ENCODE measurements around the gene CCDC154.
"Not testable (repeated sequence)": the region's sequence is repeated elsewhere in the genome, so short reads cannot be mapped to it uniquely, and the experiment has no call there.

Gene CCDC154

DNA sequence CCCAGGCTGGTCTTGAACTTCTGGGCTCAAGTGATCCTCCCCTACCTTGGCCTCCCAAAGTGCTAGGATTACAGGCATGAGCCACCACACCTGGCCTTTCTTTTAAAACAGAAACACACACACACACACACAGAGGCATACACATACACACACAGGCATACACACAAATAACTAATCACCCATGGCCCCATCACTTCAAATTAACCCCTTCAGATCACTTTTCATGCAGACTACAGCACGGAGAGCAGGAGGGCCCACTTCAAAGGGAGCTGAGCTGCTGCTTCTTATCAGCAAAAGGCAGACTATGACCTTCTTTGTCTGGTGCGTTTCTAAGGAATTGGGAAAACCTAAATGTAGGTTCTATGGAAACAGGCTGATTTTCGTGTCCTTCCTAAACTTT, 28.6 kb upstream of the CCDC154 start:
- no peak for DNase-seq

DNA sequence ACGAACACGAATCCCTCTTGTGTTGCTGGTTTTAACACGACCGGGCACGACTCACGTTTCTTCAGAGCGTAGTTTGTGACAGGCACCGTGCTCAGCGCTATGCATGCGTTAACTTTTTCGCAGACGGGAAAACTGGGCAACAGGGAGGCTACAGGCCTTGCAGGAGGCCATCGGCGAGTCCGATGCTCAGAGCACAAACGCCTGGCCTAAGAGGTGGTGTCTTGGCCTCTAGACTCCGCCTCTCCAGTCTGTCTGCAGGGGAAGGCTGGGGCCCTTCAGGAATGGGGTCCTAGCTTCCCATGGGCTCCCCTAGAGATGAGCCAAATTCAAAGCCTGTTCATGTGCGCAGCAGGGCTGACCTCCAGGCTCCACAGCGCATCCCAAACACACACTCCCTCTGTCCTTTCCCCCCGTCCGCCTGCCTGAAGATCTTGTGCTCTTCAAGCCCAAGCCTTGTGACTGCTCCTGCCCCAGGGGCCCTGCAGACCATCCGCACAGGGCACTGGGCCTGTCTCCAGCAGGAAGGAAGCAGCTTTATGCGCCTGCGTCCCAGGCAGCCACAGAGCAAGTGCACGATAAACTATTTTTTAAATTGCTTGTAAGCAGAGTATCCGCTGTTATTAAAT, 27.3 kb upstream of the CCDC154 start:
- no peak for DNase-seq

DNA sequence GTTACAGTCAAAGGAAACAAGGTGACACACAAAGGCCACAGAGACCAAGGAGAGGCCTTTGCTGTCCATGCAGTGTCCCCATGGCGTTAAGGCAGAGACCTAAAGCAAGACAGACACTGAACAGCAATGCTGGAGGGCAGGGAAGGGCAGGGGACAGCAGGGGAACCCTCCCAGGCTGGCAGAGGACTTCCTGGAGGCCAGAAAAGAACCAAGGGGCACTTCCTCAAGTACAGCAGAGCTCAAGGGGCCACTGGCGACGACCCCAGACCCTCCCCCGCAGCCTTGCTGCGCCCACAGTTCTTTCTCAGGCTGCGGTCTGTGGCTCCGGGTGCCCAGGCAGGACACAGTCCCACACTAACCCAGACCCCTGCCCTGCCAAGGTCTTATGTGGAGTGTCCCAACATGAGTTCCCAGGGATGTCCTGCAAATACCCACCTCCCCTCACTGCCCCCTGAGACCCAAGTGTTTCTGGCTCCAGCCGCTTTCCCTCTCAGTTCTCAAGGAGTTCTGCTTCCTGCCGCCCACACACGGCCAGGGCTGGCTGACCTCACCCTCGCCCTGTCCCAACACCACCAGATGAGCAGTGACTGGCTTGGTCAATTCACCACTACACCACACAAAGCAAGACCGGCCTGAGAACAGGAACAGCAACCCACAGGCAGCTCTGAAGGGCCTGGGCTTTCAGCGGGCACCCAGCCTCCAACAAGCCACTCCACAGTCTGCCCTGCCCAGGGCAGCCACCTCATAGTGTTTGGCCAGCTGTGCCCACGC, 26.3 kb upstream of the CCDC154 start:
- DNase-seq = no peak

DNA sequence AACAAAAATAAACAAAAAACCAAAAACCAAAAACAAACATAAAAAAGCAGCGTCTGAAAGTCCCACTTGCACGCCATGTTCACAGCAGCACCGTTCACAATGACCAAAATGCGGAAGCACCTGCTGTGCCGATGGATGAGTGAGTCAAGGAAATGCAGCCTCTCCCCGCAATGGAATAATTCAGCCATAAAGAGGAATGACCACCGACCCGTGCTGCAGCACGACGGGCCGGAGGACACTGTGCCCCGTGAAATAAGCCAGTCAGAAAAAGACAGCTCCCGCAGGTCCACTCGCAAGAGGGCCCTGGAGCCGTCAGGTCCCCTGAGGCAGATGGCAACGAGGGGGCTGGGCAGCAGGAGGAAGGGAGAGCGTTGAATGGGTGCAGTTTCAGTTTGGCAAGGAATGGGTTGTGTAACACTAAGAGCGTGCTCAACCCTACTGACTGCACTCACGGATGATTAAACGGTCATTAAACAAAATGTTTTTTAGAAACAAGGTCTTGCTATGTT, 25.4 kb upstream of the CCDC154 start:
- no peak for DNase-seq

DNA sequence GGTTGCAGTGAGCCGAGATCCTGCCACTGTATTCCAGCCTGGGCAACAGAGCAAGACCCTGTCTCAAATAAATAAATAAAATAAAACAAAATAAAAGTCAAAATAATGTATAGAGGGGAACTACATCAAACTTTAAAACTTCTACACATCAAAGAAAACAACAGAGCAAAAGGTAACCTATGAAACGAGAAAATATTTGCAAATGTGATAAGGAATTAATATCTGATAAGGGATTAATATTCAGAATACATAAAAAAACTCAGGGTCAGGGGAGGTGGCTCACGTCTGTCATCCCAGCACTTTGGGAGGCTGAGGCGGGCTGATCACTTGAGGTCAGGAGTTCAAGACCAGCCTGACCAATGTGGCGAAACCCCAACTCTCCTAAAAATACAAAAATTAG, 24.8 kb upstream of the CCDC154 start:
- not testable (repeated sequence) for DNase-seq

DNA sequence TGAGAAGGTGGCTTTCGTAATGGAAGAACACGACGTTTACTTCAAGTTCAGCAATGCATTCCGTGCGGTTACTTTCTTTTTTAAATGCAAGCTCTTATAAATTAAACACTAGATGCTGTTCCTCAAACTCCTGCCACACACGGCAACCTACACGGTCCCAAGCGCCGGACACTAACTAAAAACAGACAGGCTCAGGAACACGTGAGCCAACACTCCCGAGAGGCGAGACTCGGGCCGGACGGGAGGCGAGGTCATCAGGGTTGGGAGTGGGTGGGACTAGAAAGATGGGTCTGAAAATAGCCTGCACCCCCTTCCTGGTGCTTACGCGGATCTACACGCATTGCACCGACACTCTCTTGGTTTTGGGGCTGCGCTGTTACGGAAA, 24.1 kb upstream of the CCDC154 start:
- no peak for DNase-seq

DNA sequence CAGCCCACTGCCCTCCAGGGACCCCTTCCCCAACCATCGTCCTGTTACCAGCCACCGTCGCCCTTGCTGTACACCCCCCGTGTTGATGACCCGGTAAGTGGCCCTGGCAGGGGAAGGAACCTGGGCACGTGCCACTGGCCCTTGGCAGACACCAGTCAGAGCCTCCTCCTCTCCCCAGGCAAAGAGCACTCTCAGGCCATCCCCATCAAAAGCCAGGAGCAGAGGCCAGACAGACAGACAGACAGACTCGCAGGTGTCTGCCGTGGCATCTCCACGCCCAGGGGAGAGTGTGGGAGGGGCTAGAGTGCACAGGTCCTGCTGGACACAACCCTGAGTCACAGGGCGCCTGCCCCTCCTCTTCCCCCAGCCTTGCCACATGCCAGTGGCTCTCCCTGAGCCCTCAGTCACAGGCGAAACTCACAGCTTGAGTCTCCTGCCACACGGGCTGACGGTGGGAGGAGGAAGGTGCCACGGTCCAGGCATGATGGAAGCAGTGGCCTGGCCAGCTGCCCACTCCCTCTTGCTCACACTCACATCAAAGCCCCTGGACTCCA, 22.7 kb upstream of the CCDC154 start:
- no peak for DNase-seq

DNA sequence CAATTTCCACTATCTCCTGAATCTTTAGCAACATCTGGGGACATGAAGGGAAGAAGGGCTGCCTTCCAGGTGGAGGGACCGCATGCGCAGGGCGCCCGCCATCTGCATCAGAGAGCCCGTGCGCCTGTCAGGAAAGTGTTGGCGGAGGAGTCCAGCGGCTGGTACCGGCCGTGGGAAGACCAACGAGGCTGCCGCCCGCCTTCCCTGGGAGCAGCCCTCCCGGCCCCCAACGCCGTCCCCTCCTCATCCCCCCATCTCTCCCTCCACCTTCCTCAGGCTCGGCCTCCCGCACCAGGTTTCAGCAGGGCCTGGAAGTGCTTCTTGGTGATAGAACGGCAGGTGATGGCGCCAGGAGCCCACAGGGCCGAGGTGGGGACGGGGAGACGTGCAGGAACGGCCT, 21.7 kb upstream of the CCDC154 start:
- DNase-seq = no peak

DNA sequence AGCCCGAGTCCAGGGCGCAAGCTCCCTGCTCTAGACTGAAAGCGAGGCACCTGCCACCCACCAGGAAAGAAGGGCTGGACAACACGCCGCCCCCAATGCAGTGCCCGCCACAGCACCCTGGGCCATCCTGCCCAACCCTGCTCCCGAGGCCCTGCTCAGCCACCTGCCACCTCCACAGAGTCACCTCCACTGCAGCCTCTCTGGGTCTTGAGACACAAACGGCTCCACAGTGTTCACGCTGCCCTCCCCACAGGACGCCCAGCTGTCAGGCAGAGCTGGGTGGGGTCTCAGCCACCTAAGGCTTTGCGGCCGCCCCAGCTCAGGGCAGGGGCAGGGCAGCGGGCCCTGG, 21.2 kb upstream of the CCDC154 start:
- DNase-seq = no peak

DNA sequence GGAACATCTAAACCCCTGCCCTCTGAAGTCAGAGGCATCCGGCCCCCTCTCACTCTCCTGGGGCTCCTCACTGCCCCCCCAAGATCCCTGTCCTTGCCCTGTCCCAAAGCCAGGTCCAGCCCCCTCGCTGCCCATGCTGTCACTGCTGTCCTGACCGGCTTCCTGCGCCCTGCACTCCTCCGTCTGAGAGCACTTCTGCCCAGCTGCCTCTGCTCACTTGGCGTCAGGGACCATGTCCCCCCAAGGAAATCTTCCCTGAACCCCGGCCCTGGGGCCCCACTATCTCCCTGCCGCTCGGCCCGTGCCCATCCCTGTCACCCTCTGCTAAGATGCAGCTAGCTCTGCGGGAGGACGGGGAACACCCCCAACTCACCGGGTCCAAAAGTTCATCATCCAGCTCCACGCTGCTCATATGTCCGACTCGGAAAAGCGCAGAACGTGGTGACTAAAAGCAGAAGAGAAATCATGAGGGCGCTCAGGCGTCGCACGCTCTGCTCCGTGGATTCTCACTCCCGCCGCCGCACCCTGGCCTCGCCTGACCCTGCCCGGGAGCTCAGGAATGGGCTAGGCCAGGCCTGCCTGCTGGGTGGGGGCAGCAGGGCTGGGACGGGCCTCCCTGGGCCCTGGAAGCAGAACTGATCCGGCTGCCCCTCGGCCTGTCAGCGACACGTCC, 20.7 kb upstream of the CCDC154 start:
- DNase-seq = no peak

DNA sequence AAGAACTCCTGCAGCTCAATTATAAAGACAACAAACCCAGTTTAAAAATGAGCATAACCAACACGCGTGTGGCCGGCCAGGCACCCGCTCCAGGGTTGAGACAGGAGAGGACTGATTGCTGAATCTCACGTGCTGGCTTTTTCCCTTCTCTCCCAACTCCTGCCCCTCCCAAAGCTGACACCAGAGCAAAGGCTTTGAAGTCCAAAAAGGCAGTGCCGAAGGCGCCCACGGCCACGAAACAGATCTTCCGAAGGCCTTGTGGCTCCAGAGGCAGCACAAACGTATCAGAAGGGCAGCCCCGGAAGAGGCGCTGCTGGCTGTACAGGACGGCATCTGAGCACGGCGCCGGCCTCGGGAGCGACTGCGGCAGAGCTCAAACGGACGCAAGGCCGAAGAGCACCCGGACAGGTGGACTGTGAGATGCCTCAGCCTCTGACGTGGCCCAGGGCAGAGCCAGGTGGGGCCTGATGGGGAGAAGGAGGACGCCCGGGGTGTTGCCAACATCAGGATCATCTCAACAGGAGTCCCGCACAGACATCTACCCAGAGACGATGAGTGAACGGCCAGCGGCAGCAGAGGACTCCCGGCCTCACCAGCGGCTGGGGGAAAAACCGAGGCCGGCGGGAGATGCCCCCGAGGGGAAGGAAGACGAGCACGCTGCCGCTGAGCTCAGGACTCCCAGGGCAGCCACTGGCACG, 20.0 kb upstream of the CCDC154 start:
- DNase-seq = no peak

DNA sequence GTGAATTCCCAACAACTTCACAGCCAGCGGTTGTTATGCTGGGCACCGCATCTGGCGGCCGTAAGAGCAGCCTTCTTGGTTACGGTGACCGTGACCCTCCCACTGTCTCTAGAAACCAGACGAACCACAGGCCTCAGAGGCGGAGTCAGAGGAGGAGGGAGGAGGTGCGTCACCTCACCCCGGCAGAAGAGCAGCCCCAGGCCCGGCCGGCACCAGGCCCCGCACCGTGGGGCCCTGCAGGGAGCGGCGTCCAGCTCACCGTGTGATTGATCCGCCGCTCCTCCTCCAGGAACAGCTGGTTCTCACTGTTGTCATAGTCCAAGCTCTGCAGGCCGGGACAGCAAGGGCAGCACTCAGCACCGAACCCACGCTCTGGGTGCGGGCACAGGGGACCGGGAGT, 16.8 kb upstream of the CCDC154 start:
- DNase-seq = no peak

DNA sequence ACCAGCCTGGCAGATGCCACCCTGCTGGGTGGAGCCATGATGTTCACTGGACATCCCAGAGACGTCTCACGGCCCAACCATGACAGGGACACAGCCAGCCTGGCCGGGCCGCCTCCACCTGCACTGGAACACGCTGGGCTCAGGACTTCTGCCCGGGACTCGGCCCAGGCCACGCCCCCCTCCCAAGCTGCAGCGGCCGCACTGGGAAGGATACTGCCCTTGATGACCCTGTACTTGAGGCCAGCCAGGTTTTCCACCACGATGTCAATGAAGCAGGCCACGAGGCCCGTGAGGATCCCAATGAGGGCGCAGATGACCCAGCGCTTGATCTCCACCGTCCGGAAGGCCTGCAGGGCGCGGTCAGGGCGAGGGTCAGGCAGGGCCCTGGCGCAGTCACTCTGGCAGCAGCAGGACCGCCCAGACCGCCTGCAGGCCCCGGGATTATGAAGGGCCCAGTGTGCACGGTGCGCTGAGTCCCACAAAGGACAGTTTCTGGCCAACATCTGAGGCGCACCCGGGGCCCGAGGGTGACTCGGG, 16.3 kb upstream of the CCDC154 start:
- no peak for DNase-seq

DNA sequence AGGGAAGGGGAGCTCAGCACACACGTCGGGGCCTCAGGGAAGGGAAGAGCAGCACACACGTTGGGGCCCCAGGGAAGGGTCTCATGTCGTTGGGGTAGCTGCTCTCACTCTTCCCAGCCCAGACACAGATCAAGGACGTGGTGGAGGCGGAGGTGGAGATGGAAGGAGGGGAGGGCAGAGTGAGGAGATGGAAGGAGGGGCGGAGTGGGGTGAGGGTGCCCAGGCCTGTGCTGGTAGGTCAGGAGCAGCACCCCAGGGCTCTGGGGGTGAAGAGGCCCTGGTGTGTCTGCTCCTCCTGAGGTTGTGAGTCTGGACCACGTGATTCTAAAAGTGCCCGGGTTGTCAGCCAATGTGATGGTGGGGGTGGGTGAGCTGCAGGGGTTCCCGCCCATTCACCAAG, 15.6 kb upstream of the CCDC154 start:
- DNase-seq = no peak

DNA sequence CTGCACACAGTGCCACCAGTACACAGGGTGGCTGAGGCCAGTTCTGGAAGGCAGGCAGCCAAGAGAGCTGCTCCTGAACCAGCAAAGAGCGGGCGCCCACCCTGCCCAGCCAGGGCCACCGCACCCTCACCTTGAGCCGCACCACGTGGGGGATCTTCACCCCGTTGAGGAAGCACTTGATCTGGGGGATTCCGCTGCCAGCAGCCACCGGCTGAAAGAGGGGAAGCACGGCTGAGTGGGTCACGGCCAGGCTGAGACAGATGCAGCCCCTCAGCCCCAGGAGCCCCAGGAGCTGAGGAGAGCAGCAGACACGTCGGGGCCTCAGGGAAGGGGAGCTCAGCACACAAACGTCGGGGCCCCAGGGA, 14.6 kb upstream of the CCDC154 start:
- no peak for DNase-seq

DNA sequence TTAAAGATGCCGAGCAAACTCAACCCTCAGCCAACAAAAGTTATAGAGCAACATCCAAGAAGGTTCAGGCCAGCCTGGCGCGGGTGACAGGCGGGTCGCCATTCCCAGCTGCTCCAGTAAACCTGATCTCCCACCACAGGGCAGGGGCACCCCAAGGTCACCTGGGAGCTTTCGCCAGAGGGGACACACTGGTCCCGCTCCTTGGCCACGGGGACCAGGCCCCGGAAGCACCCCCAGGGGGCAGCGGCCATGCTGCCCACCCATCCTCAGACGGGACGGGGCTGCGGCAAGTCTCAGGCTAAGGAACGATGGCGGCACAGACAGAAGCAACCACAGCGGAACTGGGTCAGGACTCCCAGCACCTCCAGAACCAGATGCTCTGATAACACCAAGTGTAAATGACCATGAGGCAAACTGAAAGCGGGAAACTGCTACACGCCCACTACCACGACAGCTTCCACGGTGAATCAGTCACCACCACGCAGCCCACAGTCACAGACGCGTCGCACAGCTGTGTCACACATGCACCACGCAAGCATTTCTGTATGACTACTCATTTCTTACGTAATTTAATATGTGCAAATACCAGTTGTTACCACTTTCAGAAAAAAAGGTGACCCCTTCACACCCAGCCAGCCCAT, 14.1 kb upstream of the CCDC154 start:
- no peak for DNase-seq

DNA sequence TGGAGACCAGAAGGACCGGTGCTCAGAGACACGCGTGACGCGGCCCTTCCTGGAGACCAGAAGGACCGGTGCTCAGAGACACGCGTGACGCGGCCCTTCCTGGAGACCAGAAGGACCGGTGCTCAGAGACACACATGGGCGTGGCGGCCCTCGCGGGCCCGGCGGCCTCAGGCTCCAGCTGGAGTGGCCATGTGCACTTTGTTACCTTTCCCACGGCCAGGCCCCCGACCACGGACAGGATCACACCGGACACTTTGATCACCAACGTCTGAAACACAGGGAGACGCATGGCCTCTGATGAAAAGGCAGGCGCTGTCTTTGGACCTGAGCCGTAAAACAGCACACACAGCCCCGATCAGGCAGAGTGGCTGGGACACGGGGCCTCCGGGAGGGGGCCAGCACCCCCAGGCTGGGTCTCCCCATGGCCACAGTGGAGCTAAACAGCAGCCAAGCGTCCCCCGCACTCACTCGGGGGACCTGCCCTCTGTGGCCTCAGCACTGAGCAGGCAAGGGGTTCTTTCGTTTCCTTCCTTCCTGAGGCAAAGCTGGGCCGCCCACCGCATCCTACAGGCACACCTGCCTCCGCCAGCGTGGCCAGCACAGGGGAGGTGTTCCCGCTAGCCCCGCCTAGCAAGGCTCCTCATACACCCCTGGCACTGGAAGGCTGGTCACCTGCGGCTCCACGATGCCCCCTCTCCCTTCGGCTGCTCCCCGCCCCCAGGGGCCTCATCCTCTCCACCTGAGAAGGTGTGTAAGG, 13.3 kb upstream of the CCDC154 start:
- no peak for DNase-seq

DNA sequence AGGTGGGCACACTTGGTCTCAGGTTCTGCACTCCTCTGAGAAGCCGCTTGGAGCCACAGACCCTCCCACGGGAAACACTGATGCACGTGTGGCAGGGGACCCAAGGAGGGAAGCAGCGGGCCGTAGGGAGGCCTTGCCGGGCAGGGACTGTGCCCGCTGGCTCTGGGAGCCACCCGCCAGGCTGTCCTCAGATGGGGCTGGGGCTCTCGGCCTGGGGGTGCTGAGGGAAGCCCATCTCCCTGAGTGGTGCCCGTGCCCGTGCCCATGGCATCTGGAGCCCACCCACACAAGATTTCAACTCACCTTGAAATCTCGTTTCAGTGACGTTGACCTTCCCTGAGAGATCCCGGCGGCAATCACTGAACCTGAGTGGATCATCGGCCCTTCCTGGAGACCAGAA, 12.6 kb upstream of the CCDC154 start:
- no peak for DNase-seq

DNA sequence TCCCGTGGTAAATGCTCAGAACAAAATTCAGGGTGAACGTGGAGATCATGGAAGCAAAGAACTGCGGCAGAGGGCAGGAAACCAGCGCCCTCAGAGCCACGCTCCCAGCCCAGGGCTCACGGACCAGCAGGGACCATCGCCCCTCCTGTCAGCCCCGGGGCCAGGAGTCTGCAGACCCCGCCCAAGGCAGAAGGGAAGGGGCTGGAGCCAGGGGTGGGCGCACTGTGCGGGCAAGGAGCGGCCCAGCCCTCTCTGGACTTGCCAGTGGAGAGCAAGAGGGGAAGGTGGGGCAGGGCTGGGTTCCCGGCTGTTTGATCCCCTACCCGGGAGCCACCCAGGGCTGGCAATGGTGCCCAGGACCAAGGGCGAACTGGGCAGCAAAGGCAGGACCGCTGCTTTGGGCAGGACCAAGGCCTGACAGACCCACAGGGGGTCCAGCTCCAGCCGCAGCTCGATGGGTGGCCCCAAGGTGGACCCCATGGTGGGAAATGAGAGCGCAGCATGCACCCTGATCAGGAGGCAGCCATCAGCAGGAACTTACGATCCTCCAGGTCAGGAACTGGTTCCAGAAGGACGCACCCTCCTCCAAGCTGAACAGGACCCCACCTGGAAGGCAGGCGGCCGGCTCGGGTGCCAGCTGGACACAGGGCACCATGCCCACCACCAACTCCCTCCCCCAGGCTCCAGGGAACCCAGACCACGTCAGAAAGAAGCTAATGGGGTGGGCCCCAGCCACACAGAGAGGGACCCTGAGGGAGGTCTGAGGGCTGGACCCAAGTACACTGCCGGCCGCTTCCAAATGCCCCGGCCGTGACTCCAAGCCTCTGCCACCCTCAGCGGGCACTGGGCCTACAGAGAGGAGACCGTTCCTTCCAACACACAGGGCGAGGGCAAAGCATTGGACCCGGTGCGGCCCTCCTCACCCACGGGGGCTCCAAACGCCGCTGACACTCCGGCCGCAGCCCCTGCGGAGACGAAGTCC, 11.1 kb upstream of the CCDC154 start:
- no peak for DNase-seq

DNA sequence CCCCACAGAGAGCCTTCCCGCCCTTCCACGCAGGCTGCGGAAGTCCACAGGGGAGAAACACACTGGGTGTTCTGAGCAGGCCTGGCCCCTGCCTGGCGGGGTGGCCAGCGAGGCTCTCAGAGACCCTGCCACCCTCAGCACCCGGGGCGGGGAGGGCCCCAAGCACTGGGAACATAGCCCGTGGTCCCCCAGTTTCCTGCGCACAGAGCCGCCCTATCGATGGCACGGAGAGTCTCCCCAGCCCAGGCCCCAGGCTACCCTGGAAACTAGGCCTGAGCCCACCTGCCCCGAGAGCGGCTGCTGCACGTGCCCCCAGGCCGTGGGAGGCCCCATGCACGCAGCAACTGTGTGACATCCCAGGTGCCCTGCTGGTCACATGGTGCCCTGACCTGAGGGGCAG, 10.2 kb upstream of the CCDC154 start:
- DNase-seq = no peak

DNA sequence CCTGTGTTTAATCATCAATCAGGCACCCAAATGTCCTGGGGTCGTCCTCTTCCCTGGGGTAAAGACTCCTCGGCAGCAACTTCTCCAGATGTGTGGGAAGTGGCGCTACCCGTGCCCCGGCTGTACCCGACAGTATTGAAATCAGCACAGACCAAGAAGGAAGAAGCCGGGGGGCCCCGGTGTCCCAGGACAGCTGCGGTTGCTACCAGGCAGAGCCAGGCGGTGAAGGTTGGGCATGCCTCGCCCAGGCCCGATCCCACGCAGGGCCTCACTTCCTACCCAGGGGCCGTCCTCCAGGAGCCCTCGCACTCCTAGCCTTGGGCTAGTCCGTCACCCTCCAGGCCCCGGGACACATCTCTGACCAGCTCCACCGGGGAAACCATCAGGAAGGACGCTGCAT, 9.0 kb upstream of the CCDC154 start:
- DNase-seq = no peak

All from activated CD4-positive, alpha-beta T cell treated with anti-CD3 and anti-CD28 coated beads for 4 hours (primary cell).